Calu3 (cell line): ENCODE data around the gene ZNF714. TPM values are rescaled to one million over a fixed set of nuclear protein-coding genes. Genes with fewer than 3 reads are reported as not detected.

ENCODE experiments used
- BruUV-seq: library from RNA; stranded (reverse); fragments of 400-500 nt; replicated peaks from 2 replicates; lab custom pipeline; 2021; lab: Mats Ljungman, UMichigan
- CTCF ChIA-PET: fragments of 300-600 bp; sonication (Branson Sonifier 250); formaldehyde crosslinking; loops from one replicate; lab custom pipeline; 2022; ENCODE audit warnings: antibody characterized with exemption; lab: Charles Lee
- DNase-seq: peaks from one replicate; pipeline ENCODE4 v3.0.0; 2022
- H3K27ac Mint-ChIP-seq: one replicate; pipeline ENCODE4 v1.8.0; 2022; ENCODE audit warnings: mixed read lengths; ENCODE audit not compliant: unreplicated experiment
- H3K27me3 Mint-ChIP-seq: one replicate; pipeline ENCODE4 v1.8.0; 2022; ENCODE audit warnings: mixed read lengths; ENCODE audit not compliant: unreplicated experiment
- H3K36me3 Mint-ChIP-seq: one replicate; pipeline ENCODE4 v1.8.0; 2022; ENCODE audit warnings: mild to moderate bottlenecking, moderate library complexity, mixed read lengths; ENCODE audit not compliant: insufficient read depth, unreplicated experiment
- H3K4me1 Mint-ChIP-seq: one replicate; pipeline ENCODE4 v1.8.0; 2022; ENCODE audit warnings: mild to moderate bottlenecking, low read depth, mixed read lengths; ENCODE audit not compliant: unreplicated experiment
- H3K4me3 Mint-ChIP-seq: one replicate; pipeline ENCODE4 v1.8.0; 2022; ENCODE audit warnings: mild to moderate bottlenecking, low read depth, moderate library complexity, mixed read lengths; ENCODE audit not compliant: unreplicated experiment
- H3K9me3 Mint-ChIP-seq: one replicate; pipeline ENCODE4 v1.8.0; 2022; ENCODE audit warnings: low read depth, mixed read lengths; ENCODE audit not compliant: unreplicated experiment
- intact Hi-C: fragments of 100-400 bp; cut with micrococcal nuclease; formaldehyde crosslinking; loops from one replicate; pipeline ENCODE4 v1.10.0; 2022; ENCODE audit not compliant: unreplicated experiment
- total RNA-seq: library from RNA; stranded (reverse); gene quantifications from 2 replicates; pipeline ENCODE4 v1.2.3, GENCODE V29; 2022
- TF ChIP-seq, protein P1 (sequence below): fragments of 200-600 bp; IDR thresholded peaks from one replicate; pipeline ENCODE4 v1.8.0; 2022; ENCODE audit warnings: antibody characterized with exemption; ENCODE audit not compliant: unreplicated experiment

The ZNF714 gene
- total RNA-seq, 1 experiment from 2014 or later, result 7.9 TPM

DNA sequence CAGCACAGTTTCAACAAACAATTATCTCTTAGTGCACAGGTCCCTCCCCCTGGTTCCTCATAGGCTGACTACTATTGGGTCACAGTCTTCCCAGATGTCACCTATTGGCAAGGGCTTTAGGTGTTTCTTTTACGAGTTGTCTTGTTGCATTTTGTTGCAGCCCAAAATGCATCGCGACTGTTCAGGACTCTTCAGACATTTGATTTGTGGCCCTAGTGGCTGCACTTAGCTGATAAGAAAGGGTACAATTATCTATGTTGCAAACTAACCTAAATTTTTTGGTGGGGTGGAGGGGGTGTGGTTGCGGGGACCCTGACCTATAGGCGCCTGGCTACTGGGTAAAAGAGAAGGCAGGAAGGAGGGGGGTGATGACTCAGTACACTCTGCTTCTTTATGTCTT lies 29.1 kb upstream of the ZNF714 start:
- Mint-ChIP-seq H3K4me1 (no peaks in the 10 kb centered on the region), H3K4me3 (no peak overlapping the region), H3K27me3 (no peaks in the 10 kb centered on the region), H3K27ac (no peak overlapping the region), H3K9me3 (peaks cover 4% of the 10 kb centered on the region), H3K36me3 (peaks cover 6% of the 10 kb centered on the region)
- TF ChIP-seq, protein P1, sequence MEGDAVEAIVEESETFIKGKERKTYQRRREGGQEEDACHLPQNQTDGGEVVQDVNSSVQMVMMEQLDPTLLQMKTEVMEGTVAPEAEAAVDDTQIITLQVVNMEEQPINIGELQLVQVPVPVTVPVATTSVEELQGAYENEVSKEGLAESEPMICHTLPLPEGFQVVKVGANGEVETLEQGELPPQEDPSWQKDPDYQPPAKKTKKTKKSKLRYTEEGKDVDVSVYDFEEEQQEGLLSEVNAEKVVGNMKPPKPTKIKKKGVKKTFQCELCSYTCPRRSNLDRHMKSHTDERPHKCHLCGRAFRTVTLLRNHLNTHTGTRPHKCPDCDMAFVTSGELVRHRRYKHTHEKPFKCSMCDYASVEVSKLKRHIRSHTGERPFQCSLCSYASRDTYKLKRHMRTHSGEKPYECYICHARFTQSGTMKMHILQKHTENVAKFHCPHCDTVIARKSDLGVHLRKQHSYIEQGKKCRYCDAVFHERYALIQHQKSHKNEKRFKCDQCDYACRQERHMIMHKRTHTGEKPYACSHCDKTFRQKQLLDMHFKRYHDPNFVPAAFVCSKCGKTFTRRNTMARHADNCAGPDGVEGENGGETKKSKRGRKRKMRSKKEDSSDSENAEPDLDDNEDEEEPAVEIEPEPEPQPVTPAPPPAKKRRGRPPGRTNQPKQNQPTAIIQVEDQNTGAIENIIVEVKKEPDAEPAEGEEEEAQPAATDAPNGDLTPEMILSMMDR, result no peak
- DNase-seq, result no peak
- BruUV-seq, result no TSS peak
- intact Hi-C loops, result no loop called here
- CTCF ChIA-PET, result no interaction called here

DNA sequence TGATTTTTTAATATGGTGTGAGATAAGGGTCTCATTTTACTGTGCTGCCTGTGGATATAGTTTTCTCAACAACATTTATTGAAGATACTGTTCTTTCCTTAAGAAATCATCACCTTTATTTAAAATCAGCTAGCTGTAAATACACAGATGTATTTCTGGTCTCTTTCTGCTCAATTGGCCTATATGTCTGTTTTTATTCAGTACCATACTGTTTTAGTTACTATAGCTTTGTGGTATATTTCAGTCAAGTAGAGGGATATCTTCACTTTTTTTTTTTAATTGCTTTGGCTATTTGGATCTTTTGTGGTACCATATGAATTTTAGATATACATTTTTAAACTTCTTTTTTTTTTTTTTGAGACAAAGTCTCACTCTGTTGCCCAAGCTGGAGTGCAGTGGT lies 16.7 kb upstream of the ZNF714 start:
- intact Hi-C loops, result no loop called here
- CTCF ChIA-PET, result no interaction called here
- TF ChIP-seq, protein P1, result no peak
- no peaks in the 10 kb centered on the region for H3K9me3 Mint-ChIP-seq
- no peaks in the 10 kb centered on the region for H3K4me1 Mint-ChIP-seq
- no TSS peak for BruUV-seq
- H3K27me3 Mint-ChIP-seq, result no peaks in the 10 kb centered on the region
- H3K36me3 Mint-ChIP-seq, result no peaks in the 10 kb centered on the region
- H3K27ac Mint-ChIP-seq, result no peak overlapping the region
- DNase-seq, result no peak
- no peak overlapping the region for H3K4me3 Mint-ChIP-seq

DNA sequence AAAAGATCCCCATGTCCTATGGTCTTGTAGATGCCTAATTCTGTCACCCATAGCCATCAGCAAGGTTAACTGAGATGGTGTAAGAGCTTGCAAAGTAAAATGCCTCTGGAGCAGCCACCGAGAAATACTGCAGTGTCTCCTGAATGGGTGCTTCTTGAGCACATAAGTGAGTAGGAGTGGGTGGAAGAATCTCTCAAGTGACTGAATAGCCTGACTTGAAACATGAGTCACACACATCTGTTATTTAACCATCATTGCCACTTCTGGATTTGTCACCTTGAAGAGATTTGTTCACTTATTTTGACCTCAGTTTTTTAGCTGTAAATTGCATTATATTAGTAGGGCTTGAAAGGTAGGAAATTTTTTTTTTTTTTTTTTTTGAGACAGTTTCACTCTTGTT lies 2.3 kb downstream of the ZNF714 start:
- TSS peak; percentile 27 for BruUV-seq
- Mint-ChIP-seq H3K27ac (no peak overlapping the region), H3K36me3 (peaks cover 14% of the 10 kb centered on the region), H3K9me3 (no peaks in the 10 kb centered on the region), H3K27me3 (no peaks in the 10 kb centered on the region), H3K4me3 (no peak overlapping the region), H3K4me1 (no peaks in the 10 kb centered on the region)
- no peak for DNase-seq
- CTCF ChIA-PET, result no interaction called here
- intact Hi-C loops, result no loop called here
- TF ChIP-seq, protein P1, result no peak

DNA sequence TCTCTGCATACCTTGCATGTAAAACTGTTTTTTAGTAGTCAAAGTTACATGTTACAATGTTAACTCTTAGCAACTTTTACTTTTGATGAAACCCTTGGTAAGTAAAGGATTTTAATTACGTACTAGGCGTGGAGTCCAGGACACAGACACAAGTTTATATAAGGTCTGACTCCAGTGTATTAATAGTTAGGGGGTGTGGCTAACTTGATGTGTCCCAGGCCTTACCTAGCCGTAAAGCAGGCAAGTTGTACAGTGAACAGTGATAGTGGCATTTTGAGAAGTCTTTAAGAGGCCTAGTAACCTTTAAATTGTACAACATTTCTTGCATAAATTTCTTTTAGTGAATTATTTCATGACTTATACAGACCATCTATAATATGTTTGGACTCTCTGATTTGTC lies 5.9 kb downstream of the ZNF714 start:
- Mint-ChIP-seq H3K4me3 (no peak overlapping the region), H3K4me1 (no peaks in the 10 kb centered on the region), H3K36me3 (peaks cover 4% of the 10 kb centered on the region), H3K27me3 (no peaks in the 10 kb centered on the region), H3K9me3 (no peaks in the 10 kb centered on the region), H3K27ac (no peak overlapping the region)
- BruUV-seq, result no TSS peak
- CTCF ChIA-PET, result no interaction called here
- intact Hi-C loops, result no loop called here
- TF ChIP-seq, protein P1, result no peak
- DNase-seq, result no peak
